GM19468 (cell line): ENCODE results near the gene POLR3A.
"Not testable (repeated sequence)": the region's sequence is repeated elsewhere in the genome, so short reads cannot be mapped to it uniquely, and the experiment has no call there.

Experiments used
- ATAC-seq: cut with Tn5 transposase; IDR thresholded peaks from one replicate; pipeline ENCODE4 v1.9.1; 2021; ENCODE audit warnings: mild to moderate bottlenecking, moderate library complexity, moderate number of reproducible peaks; ENCODE audit not compliant: unreplicated experiment; ENCODE audit errors: extremely low read depth

POLR3A gene

GRCh38 chr10:78025685-78026364, 3.5 kb downstream of the POLR3A start:
- no peak for ATAC-seq

- no peak for ATAC-seq
Measured at GRCh38 chr10:78023741-78024140, 5.6 kb downstream of the POLR3A start.

DNA sequence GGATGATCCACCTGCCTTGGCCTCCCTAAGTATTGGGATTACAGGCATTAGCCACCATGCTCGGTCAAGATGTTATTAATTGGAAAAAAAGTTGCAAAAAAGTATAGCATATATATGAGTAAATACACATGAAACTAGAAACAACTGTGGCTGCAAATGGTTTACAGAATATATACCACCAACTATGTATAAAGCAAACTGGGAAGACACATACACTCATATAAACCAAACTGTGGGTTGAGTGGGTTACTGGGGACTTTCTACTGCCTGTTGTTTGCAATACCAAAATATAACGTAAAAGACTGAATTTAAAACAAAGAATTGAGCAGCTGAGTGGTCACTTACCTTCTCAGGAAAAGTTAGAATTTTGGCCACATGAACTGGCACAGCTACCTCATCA, 8.1 kb downstream of the POLR3A start:
- no peak for ATAC-seq

- no peak for ATAC-seq
Measured at GRCh38 chr10:78019264-78019663, 10.1 kb downstream of the POLR3A start.

GRCh38 chr10:78017856-78018255, 11.5 kb downstream of the POLR3A start:
- no peak for ATAC-seq

DNA sequence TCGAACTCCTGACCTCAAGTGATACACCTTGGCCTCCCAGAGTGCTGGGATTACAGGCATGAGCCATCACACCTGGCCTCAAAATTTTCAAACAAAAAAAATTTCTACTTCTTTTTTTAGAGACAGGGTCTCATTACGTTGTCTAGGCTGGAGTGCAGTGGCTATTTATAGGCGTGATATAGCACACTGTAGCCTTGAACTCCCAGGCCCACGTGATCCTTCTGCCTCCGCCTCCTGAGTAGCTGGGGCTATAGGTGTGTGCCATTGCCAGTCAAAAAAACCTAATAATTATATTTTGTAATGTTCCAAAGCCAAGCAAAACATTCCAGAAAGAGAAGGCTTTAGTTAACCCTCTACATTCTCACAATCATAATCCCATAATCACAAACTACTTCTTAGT, 13.8 kb downstream of the POLR3A start:
- ATAC-seq: no peak

DNA sequence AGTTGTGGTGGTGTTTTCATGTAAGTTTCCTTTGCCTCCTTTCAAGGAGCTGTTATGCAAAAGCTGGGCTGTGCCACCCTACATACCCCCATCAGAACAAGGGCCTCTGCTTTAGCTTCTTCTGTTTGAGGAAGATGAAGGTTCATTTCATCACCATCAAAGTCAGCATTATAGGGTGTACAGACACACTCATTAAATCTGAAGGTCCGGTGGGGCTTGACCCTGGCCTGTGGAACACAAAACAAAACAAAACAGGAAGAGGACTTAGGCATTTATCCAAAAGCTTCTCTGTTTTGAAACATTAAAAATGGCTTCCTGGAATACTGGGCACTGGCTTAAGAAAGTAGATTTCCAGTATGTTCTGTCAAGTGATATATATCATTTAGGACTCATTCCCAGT, 15.8 kb downstream of the POLR3A start:
- ATAC-seq: no peak

DNA sequence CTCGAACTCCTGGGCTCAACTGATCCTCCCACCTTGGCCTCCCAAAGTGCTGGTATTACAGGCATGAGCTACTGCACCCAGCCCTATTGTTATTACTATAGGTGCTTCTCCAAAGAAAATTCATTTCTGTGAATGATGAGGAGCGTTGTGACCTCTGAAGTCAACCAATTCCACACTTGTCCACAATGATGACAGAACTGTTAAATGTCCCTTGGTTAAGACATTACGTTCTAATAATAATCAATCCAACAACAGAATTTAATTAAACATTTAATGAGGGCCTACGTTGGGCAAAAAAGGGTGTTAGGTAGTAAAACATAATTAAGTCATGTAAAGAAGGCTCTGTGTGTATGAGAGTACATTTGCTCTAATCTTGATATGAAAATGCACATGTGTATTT, 18.2 kb downstream of the POLR3A start:
- ATAC-seq: no peak

DNA sequence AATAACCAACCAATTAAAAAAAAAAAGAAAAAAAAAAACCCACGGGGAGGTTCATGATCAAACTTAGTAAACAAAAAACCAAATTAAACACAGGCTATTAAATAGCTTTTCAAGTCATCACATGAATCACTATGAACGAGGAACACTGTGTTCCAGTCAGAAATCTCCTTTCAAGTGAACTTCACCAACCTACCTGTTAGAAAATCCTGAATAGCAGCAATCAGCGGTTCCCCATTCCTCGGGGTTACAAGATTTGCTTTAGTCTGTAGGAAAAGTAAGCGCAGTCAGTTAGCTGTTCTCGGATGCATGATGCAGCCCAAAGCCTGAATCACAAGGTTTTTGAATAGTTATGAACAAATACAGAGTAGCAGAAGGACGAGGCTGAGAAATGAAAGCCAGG, 19.0 kb downstream of the POLR3A start:
- ATAC-seq: no peak

DNA sequence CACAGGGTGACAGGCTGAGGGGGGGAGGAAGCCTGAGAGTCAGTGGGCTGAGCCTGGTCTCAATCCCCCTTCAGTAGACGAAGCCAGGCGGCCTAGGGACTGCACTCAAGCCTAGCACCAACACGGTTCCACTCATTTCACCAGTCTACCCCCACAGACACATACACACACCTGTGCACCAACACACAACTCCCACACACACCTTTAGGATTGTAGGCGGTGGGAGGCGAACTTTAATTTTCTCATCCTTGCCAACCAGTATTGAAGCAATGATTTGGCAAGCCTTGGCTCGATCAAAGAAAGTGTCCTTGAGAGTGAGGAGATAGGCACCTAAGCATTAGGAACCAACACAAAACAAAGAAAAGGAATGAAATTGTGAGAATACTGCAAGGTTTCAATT, 19.7 kb downstream of the POLR3A start:
- no peak for ATAC-seq

GRCh38 chr10:78007172-78007571, 22.1 kb downstream of the POLR3A start:
- ATAC-seq: no peak

- ATAC-seq: no peak
Measured at GRCh38 chr10:78004215-78005026, 24.9 kb downstream of the POLR3A start.

GRCh38 chr10:78002541-78003288, 26.6 kb downstream of the POLR3A start:
- no peak for ATAC-seq

DNA sequence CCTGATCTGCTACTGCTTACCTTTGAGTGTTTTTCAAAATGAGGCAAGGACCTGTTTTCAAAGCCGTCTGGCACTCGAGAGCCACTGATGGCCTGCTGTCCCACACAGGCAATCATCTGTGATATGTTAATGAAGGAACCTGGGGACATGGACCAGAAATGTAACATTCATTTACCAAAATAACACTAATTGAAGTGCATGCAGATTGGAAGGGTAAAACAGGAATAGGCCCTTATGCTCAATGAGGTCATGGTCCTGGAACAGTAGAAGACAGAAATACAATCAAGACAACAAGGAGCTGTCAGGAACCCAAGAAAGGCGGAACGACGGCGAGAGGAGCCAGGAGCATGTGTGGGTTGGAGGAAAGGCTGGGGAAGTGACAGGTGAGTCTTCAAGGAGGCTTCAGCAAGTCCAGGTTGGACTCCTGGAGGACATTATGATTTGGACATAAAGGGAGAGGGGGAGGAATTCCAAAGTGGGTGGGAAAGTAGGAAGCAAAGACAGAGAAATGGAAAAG, 28.3 kb downstream of the POLR3A start:
- no peak for ATAC-seq

DNA sequence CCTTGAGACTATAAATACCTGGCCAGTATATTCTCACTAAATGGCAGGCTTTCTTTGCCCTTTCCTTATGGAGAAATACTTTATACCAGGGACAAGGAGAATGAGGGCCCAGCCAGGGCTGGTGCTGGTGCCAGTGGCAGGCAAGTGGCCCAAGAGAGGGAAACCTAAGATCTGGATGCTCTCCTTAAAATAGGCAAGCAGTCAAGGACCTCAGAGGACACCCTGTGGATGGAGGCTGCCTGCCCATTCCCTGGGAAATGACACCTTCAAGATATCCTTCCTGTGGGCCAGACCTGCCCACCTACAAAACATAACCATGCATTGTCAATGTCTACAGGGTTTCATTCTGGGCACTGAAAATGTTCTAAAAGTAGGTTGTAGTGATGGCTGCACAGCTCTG, 29.1 kb downstream of the POLR3A start:
- ATAC-seq: no peak

DNA sequence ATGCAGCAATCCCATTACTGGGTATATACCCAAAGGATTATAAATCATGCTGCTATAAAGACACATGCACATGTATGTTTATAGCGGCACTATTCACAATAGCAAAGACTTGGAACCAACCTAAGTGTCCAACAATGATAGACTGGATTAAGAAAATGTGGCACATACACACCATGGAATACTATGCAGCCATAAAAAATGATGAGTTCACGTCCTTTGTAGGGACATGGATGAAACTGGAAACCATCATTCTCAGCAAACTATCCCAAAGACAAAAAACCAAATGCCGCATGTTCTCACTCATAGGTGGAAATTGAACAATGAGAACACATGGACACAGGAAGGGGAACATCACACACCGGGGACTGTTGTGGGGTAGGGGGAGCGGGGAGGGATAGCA, 30.5 kb downstream of the POLR3A start:
- ATAC-seq: not testable (repeated sequence)

DNA sequence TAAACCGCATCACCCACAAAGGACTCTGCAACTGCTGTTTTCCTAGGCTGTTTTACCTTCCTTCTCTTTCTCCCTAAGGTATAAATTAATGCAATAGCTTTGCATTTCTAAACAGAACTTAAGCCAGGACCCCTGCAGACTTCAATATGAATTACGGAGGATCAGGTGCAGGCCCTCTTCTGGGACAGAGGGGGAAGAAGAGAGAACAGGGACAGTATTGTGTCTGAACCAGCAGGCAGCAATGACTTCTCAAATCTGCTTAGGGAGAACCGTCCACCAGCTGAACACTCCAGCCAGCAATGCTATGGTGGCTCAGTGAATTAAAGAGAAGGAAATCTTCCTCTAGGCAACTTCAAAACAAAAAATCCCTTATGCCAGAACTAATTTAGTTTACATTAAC, 35.7 kb downstream of the POLR3A start:
- ATAC-seq: no peak

DNA sequence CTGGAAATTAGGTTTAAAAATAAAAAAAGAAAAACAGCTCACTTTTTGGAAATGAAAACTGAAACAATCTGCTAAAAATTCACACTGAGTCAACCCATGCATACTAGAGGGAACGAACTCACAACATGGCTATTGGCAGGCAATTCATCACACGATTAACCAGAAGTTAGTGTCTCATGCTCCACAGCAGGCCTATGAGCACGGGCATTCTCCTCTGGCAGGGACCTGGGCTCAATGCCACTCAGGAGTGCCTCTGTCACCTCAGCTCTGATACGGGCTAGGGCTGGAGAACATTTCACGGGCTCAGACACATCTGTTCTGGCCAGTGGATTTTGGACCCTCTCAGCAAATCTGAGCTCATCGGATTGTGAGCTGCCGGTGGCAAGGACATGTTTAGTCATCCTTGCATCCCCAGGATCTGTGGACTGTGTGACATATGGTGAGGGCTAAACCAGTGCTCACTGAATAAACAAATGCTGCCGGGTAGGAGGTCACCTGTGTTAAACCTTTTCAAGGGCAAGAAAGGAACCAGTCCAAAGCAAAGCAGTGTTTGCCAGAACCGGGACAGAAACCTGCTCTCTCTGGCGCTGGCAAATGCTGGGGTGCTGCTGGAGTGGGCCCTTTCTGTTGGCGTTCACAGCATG, 40.1 kb downstream of the POLR3A start:
- ATAC-seq: no peak

DNA sequence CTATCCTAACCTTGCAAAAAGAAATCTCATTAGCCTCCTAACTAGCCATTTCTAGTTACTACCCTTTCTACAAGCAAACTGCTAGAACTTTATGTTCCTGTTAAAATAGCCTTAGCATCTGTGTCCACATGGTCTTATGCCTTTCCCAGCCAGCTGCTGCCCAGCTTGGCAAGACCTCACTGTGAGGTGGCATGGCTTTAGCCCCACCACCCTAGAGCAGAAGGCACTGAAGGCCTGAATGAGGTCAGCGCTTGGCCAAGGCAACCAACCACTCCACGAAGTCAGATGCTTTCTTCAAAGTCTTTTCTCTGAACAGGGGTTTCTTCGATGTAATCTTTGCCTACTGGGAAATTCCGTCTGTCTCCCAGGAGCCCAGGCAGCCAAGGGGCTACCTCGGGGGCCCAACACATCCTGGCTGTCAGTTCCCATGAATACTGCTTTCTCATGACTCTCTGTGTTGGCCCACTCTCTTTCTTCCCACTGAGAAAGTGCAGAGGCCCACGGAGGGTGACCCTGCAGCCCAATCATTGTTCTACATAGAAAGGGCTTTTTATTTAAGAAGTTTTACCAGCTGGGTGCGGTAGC, 41.6 kb downstream of the POLR3A start:
- ATAC-seq: no peak

DNA sequence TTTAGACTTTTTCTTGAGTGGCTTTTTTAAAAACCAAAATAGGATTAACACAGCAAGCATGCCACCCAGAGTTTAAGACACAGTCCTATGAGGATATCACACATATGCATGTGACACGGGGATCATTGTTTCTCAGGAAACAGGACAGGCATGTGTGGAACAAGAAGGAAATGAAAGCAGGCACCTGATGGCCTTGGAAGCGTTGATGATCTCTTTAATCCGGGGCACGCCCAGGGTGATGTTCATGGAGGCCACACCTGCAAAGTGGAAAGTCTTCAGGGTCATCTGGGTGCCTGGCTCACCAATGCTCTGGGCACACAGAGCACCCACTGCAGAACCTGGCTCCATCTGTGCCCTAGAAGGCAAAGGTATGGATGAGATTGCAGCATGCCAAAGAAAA, 44.3 kb downstream of the POLR3A start:
- ATAC-seq: no peak
